Liver (tissue), 3 donors: Measurements from ENCODE around the gene ZNF783.

Source experiments
- EGR1 ChIP-seq, 2 donors: IDR thresholded peaks; 2 replicates each; pipeline ENCODE4 v1.6.1; 2016 to 2018; ENCODE audit warnings: antibody characterized with exemption in 2 of 2, low read depth in 2 of 2
- FOXA1 ChIP-seq: IDR thresholded peaks from 2 replicates; pipeline ENCODE4 v1.6.1; 2016; ENCODE audit warnings: antibody characterized with exemption
- FOXA2 ChIP-seq: IDR thresholded peaks from 2 replicates; pipeline ENCODE4 v1.6.1; 2016; ENCODE audit warnings: antibody characterized with exemption
- HNF4A ChIP-seq, 2 donors: conservative IDR thresholded peaks; 2 replicates each; pipeline ENCODE4 v1.6.1; 2016; ENCODE audit warnings: antibody characterized with exemption in 2 of 2, mild to moderate bottlenecking in 2 of 2
- SP1 ChIP-seq: IDR thresholded peaks from 2 replicates; pipeline ENCODE4 v1.6.1; 2018; ENCODE audit warnings: antibody characterized with exemption, mild to moderate bottlenecking
- TAF1 ChIP-seq: conservative IDR thresholded peaks from 2 replicates; pipeline ENCODE4 v1.6.1; 2016; ENCODE audit warnings: antibody characterized with exemption, mild to moderate bottlenecking
- YY1 ChIP-seq: IDR thresholded peaks from 2 replicates; pipeline ENCODE4 v1.6.1; 2016; ENCODE audit warnings: antibody characterized with exemption, mild to moderate bottlenecking
- TF ChIP-seq, protein P1 (sequence below): fragments of 150-350 bp; IDR thresholded peaks from 2 replicates; pipeline ENCODE4 v1.5.1; 2017; ENCODE audit warnings: improper control_type of control experiment, low read depth, low read length; ENCODE audit not compliant: missing input control
- TF ChIP-seq, protein P2 (sequence below): IDR thresholded peaks from 2 replicates; pipeline ENCODE4 v1.6.1; 2016; ENCODE audit warnings: antibody characterized with exemption
- TF ChIP-seq, protein P3 (sequence below): IDR thresholded peaks from 2 replicates; pipeline ENCODE4 v1.6.1; 2016; ENCODE audit warnings: antibody characterized with exemption
- TF ChIP-seq, protein P4 (sequence below): IDR thresholded peaks from 2 replicates; pipeline ENCODE4 v1.6.1; 2016; ENCODE audit warnings: antibody characterized with exemption
- donor health status: healthy.
- donor health status: healthy.

DNA sequence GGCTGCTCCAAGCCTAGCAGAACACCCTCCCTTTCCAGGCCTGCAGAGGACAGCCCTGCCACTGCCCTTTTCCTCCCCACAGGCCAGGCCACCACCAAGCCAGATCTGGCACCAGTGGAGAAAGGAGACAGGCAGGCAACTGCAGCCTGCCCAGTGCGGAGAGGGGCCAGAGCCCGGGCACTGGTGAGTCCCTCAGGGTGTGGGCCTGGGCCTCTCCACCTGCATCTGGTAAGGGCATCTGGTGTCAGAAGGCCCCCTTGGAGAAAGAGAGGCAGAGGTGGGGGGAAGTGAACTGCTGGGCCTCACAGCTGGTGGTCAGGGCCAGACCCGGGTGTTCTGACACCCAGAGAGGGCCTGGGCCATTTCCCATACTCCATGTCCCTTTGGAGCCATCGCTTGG lies 27.9 kb downstream of the ZNF783 start:
- TF ChIP-seq SP1 (no peak), HNF4A (conservative IDR thresholded peaks at IDR 0.05) (no peak), TAF1 (no peak), YY1 (no peak), EGR1 (IDR thresholded peaks at IDR 0.05; ENCODE audit: low read depth in 2 of 2) (no peak), FOXA2 (no peak), FOXA1 (no peak)
- TF ChIP-seq, protein P1, sequence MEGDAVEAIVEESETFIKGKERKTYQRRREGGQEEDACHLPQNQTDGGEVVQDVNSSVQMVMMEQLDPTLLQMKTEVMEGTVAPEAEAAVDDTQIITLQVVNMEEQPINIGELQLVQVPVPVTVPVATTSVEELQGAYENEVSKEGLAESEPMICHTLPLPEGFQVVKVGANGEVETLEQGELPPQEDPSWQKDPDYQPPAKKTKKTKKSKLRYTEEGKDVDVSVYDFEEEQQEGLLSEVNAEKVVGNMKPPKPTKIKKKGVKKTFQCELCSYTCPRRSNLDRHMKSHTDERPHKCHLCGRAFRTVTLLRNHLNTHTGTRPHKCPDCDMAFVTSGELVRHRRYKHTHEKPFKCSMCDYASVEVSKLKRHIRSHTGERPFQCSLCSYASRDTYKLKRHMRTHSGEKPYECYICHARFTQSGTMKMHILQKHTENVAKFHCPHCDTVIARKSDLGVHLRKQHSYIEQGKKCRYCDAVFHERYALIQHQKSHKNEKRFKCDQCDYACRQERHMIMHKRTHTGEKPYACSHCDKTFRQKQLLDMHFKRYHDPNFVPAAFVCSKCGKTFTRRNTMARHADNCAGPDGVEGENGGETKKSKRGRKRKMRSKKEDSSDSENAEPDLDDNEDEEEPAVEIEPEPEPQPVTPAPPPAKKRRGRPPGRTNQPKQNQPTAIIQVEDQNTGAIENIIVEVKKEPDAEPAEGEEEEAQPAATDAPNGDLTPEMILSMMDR: no peak
- TF ChIP-seq, protein P2, sequence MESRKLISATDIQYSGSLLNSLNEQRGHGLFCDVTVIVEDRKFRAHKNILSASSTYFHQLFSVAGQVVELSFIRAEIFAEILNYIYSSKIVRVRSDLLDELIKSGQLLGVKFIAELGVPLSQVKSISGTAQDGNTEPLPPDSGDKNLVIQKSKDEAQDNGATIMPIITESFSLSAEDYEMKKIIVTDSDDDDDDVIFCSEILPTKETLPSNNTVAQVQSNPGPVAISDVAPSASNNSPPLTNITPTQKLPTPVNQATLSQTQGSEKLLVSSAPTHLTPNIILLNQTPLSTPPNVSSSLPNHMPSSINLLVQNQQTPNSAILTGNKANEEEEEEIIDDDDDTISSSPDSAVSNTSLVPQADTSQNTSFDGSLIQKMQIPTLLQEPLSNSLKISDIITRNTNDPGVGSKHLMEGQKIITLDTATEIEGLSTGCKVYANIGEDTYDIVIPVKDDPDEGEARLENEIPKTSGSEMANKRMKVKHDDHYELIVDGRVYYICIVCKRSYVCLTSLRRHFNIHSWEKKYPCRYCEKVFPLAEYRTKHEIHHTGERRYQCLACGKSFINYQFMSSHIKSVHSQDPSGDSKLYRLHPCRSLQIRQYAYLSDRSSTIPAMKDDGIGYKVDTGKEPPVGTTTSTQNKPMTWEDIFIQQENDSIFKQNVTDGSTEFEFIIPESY: no peak
- TF ChIP-seq, protein P3, sequence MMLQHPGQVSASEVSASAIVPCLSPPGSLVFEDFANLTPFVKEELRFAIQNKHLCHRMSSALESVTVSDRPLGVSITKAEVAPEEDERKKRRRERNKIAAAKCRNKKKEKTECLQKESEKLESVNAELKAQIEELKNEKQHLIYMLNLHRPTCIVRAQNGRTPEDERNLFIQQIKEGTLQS: no peak
- TF ChIP-seq, protein P4, sequence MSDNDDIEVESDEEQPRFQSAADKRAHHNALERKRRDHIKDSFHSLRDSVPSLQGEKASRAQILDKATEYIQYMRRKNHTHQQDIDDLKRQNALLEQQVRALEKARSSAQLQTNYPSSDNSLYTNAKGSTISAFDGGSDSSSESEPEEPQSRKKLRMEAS: no peak
